Activated T-cell treated with anti-CD3 and anti-CD28 coated beads, Interleukin-2, amount 50 U/mL, for 72 hours (primary cell): ENCODE data around the gene TPH1. TPM values are rescaled to one million over a fixed set of nuclear protein-coding genes. Genes with fewer than 3 reads are reported as not detected.
A peak's percentile ranks its signal among the peaks of the same experiment; 100 is the strongest.

ENCODE experiments used
- ATAC-seq, 2 donors: fragments of 150-1000 bp; cut with Tn5 transposase; replicated peaks in 1 of 2; 2 replicates each; pipeline ENCODE4 v1.10.0; 2021; ENCODE audit warnings: moderate library complexity in 2 of 2, mild to moderate bottlenecking in 1 of 2
- DNase-seq, 2 donors: peaks; one replicate each; pipeline ENCODE4 v3.0.0; 2021 to 2022; ENCODE audit warnings: mixed read lengths in 1 of 2
- H3K27ac Mint-ChIP-seq: one replicate; pipeline ENCODE4 v1.8.0; 2022; ENCODE audit warnings: mild to moderate bottlenecking, moderate library complexity, mixed read lengths
- H3K27me3 Mint-ChIP-seq: one replicate; pipeline ENCODE4 v1.8.0; 2022; ENCODE audit warnings: low read depth, mixed read lengths
- H3K36me3 Mint-ChIP-seq, 2 donors: one replicate each; pipeline ENCODE4 v1.8.0; 2022; ENCODE audit warnings: mixed read lengths in 2 of 2, mild to moderate bottlenecking in 1 of 2; ENCODE audit not compliant: insufficient read depth in 2 of 2
- H3K4me1 Mint-ChIP-seq: one replicate; pipeline ENCODE4 v1.8.0; 2022; ENCODE audit warnings: low read depth, mixed read lengths
- H3K4me3 Mint-ChIP-seq, 2 donors: one replicate each; pipeline ENCODE4 v1.8.0; 2022; ENCODE audit warnings: mild to moderate bottlenecking in 2 of 2, mixed read lengths in 2 of 2, moderate library complexity in 2 of 2
- H3K9me3 Mint-ChIP-seq, 2 donors: one replicate each; pipeline ENCODE4 v1.8.0; 2022; ENCODE audit warnings: mixed read lengths in 2 of 2
- total RNA-seq, 2 donors: library from RNA; stranded (reverse); gene quantifications; one replicate each; pipeline ENCODE4 v1.2.3, GENCODE V29; 2022

TPH1 gene
- total RNA-seq, 2 donors from 2014 or later, result 0.25 to 0.70 TPM

DNA sequence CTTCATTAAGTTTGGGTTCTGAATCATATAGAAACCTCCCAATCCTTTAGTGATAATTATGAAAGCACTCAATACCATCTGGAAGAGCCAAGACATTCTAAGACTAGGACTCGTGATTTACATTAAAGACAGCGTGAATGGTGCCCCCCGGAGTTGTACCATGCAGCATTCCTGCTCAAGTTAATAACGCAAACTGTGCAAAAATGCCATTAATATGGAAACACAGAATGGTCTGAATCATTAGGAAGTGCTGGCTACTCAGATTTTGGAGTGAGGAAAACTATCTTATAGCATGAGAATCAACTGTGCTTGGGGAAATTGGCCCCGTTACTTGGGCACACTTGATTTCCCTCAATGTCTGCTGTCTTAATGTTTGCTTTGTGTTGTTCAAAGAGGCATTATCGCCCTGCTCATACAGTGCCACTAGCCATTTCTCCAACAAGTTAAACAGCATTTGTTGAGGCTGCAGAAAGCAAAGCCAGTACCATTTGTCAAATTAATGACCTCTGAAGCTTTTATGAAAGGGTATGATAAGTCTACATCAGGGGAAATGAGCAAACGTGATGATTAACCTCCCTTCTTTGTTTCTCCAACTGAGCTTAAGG lies 18.5 kb upstream of the TPH1 start:
- Mint-ChIP-seq H3K27ac (no peak overlapping the region), H3K9me3 (no peaks in the 10 kb centered on the region), H3K36me3 (no peaks in the 10 kb centered on the region), H3K4me1 (no peaks in the 10 kb centered on the region), H3K27me3 (no peaks in the 10 kb centered on the region), H3K4me3 (no peak overlapping the region)
- DNase-seq (no peak), ATAC-seq (no peak)

DNA sequence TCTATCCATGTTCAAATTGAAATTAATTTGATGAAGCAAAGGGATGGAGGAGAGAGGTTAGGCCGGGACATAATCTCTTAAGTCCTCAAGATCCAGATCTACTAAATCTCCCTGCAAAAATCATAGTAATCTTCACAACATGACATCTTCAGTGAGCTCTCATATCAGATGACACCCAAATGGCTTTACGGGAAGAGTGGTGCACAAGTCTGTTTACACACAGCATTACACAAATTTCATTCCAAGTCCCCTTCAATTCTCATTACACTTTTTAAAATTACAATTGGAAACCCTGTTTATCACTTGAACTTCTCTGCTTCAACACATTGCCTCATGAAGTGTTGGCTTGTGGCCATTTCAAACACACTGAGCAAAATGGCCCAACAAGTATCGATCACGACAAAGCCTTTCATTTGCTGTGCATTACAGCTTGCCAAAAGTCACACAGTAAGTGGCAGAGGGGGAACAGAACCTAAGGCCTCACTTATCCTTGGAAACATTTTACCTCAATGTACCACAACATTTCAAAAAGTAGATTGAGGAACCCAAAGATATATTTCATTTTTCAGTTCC lies 17.9 kb upstream of the TPH1 start:
- H3K4me3 Mint-ChIP-seq, result no peak overlapping the region
- no peaks in the 10 kb centered on the region for H3K9me3 Mint-ChIP-seq
- H3K27ac Mint-ChIP-seq, result no peak overlapping the region
- H3K4me1 Mint-ChIP-seq, result no peaks in the 10 kb centered on the region
- ATAC-seq (no peak), DNase-seq (no peak)
- no peaks in the 10 kb centered on the region for H3K27me3 Mint-ChIP-seq
- H3K36me3 Mint-ChIP-seq, result no peaks in the 10 kb centered on the region

DNA sequence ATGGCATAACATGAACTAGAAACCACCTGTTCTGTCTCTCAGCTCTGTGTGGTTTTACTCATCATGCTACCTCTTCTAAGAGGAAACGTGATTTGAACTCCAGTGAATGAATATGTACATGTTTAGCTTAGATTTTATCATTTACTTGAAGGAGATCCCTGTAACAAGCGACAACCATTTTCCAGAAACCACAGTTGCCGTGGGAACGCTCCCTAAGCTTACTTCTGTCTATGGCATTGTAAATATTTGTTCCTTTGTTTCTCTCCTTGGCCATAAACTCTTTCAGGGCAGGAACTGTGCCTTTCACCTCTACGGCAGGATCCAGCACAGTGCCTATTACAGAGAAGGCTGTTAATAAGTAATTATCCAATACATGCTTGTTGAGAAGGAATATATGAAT lies 17.1 kb upstream of the TPH1 start:
- DNase-seq (no peak), ATAC-seq (no peak)
- Mint-ChIP-seq H3K4me3 (no peak overlapping the region), H3K27me3 (no peaks in the 10 kb centered on the region), H3K4me1 (no peaks in the 10 kb centered on the region), H3K27ac (no peak overlapping the region), H3K9me3 (no peaks in the 10 kb centered on the region), H3K36me3 (no peaks in the 10 kb centered on the region)

GRCh38 chr11:18061351-18061750 lies 15.3 kb upstream of the TPH1 start:
- H3K27ac Mint-ChIP-seq, result no peak overlapping the region
- ATAC-seq, result no peak
- DNase-seq, result no peak
- no peak overlapping the region for H3K4me3 Mint-ChIP-seq
- H3K36me3 Mint-ChIP-seq, result no peaks in the 10 kb centered on the region
- no peaks in the 10 kb centered on the region for H3K27me3 Mint-ChIP-seq
- H3K9me3 Mint-ChIP-seq, result no peaks in the 10 kb centered on the region
- H3K4me1 Mint-ChIP-seq, result no peaks in the 10 kb centered on the region

DNA sequence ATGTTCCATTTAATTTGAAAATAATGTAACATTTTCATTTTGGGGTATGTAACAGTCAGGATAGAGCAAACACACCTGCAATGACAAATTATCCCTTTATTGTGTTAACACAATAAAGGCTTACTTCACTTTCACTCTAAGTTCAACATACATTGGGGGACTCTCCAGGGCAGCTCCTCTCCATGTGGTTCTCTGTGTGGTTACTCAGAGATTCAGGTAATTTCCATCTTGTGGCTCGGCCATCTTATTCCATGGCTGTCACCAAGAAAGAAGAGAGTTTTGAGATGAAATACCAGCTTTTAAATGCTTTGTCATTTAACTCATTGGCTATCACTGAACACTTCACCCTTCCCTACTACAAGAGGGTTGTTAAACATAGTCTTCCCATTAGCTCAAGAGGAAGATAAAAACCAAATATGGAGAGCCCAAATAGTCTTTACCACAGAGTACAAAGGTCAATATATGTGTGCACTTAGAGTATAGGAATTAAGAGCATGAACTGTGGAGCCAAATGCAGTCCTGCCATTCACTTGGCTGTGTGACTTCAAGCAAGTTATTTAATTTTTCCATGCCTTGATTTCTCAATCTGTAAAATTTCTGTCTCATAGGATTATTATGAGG lies 10.6 kb upstream of the TPH1 start:
- no peak for DNase-seq
- ATAC-seq, result no peak
- no peaks in the 10 kb centered on the region for H3K4me1 Mint-ChIP-seq
- no peaks in the 10 kb centered on the region for H3K36me3 Mint-ChIP-seq
- H3K9me3 Mint-ChIP-seq, result no peaks in the 10 kb centered on the region
- H3K27me3 Mint-ChIP-seq, result no peaks in the 10 kb centered on the region
- no peak overlapping the region for H3K4me3 Mint-ChIP-seq
- no peak overlapping the region for H3K27ac Mint-ChIP-seq

DNA sequence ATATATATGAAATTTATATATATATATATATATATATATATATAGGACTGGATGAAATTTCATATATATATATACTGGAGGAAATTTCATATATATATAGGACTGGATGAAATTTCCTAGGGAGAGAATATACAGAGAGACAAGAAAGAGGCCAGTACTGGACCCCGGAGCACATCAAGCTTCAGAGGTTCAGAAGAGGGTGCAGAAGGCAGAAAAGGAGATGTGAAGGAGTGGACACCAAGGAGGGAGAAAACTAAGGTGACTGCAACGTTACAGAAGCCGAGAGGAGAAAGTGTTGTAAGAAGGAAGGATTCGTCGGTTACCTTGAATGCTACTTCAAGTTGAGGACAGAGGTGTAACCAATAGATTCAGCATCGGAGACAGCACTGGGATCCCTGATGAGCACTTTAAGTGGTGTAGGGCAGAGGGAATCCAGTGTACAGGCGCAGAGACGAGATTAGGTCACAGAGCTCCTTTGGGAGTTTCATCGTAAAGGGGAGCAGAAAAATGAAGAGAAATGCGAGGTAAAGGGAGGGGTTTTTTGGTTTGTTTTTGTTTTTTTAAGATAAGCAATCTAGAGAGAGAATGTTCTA lies 8.5 kb upstream of the TPH1 start:
- no peak overlapping the region for H3K27ac Mint-ChIP-seq
- no peak overlapping the region for H3K4me3 Mint-ChIP-seq
- H3K9me3 Mint-ChIP-seq, result peaks cover 0 to 2% of the 10 kb centered on the region in 2 donors
- H3K4me1 Mint-ChIP-seq, result no peaks in the 10 kb centered on the region
- no peaks in the 10 kb centered on the region for H3K36me3 Mint-ChIP-seq
- peak in 1 of 2 donors; percentile 58 for ATAC-seq
- no peaks in the 10 kb centered on the region for H3K27me3 Mint-ChIP-seq
- no peak for DNase-seq

DNA sequence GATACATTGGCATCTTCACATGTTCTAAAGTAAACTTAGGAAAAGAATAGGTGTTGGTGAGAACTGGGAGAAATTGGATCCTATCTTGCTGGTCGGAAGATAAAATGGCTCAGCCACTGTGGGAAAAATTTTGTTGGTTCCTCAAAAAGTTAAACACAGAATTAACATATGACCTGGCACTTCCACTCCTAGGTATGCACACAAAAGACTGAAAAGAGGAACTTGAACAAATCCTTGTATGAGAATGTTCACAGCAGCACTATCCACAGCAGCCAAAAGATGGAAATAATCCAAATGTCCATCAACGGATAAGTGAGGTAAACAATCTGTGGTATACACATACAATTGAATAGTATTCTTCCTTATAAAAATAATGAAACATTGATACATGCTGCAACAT lies 4.8 kb upstream of the TPH1 start:
- ATAC-seq (no peak), DNase-seq (no peak)
- no peaks in the 10 kb centered on the region for H3K4me1 Mint-ChIP-seq
- no peak overlapping the region for H3K27ac Mint-ChIP-seq
- peaks cover 2 to 9% of the 10 kb centered on the region in 2 donors for H3K9me3 Mint-ChIP-seq
- H3K36me3 Mint-ChIP-seq, result no peaks in the 10 kb centered on the region
- peaks cover 7% of the 10 kb centered on the region for H3K27me3 Mint-ChIP-seq
- no peak overlapping the region for H3K4me3 Mint-ChIP-seq

- no peaks in the 10 kb centered on the region for H3K27me3 Mint-ChIP-seq
- no peak overlapping the region for H3K27ac Mint-ChIP-seq
- ATAC-seq, result no peak
These were observed 9.6 kb downstream of the TPH1 start for GRCh38 chr11:18036456-18036855.

GRCh38 chr11:18027475-18027874 lies 18.6 kb downstream of the TPH1 start:
- Mint-ChIP-seq H3K36me3 (no peaks in the 10 kb centered on the region), H3K9me3 (no peaks in the 10 kb centered on the region), H3K4me1 (no peaks in the 10 kb centered on the region), H3K4me3 (no peak overlapping the region), H3K27ac (no peak overlapping the region), H3K27me3 (no peaks in the 10 kb centered on the region)
- DNase-seq (no peak), ATAC-seq (no peak)

More at GRCh38 chr11:18036456-18036855, 9.6 kb downstream of the TPH1 start:
- H3K36me3 Mint-ChIP-seq, result no peaks in the 10 kb centered on the region
- H3K4me1 Mint-ChIP-seq, result no peaks in the 10 kb centered on the region
- no peaks in the 10 kb centered on the region for H3K9me3 Mint-ChIP-seq
- H3K4me3 Mint-ChIP-seq, result no peak overlapping the region
- no peak for DNase-seq

DNA sequence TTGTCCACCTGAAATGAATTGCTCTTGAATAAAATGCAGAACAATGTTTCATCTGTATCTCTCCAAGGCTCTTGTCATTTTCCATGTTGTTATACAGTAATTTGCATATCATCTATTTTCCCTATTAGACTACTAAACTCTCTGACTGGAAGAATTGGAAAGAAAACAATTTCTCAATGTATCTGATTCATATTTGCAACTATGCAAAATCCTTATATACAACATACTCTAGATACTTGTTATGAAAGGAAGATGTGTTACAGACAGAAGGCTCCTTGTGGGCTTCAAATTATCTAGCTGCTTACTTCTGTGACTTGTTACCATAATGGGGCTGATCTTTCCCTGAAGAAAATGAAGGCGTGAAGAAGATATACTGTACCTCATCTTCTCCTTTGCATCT lies 23.6 kb downstream of the TPH1 start:
- Mint-ChIP-seq H3K27ac (no peak overlapping the region), H3K36me3 (no peaks in the 10 kb centered on the region), H3K4me3 (no peak overlapping the region), H3K9me3 (no peaks in the 10 kb centered on the region), H3K27me3 (no peaks in the 10 kb centered on the region), H3K4me1 (no peaks in the 10 kb centered on the region)
- DNase-seq, result no peak
- no peak for ATAC-seq

GRCh38 chr11:18019650-18020049 lies 26.4 kb downstream of the TPH1 start:
- H3K4me1 Mint-ChIP-seq, result peaks cover 8% of the 10 kb centered on the region

GRCh38 chr11:18016789-18017188 lies 29.3 kb downstream of the TPH1 start:
- Mint-ChIP-seq H3K27me3 (no peaks in the 10 kb centered on the region), H3K9me3 (no peaks in the 10 kb centered on the region), H3K27ac (no peak overlapping the region), H3K4me3 (no peak overlapping the region), H3K4me1 (peaks cover 29% of the 10 kb centered on the region), H3K36me3 (peaks cover 0 to 4% of the 10 kb centered on the region in 2 donors)
- DNase-seq (no peak), ATAC-seq (no peak)

More at GRCh38 chr11:18019650-18020049, 26.4 kb downstream of the TPH1 start:
- H3K27ac Mint-ChIP-seq, result no peak overlapping the region
- ATAC-seq (no peak), DNase-seq (no peak)
- no peaks in the 10 kb centered on the region for H3K36me3 Mint-ChIP-seq
- no peak overlapping the region for H3K4me3 Mint-ChIP-seq
- no peaks in the 10 kb centered on the region for H3K9me3 Mint-ChIP-seq
- no peaks in the 10 kb centered on the region for H3K27me3 Mint-ChIP-seq

DNA sequence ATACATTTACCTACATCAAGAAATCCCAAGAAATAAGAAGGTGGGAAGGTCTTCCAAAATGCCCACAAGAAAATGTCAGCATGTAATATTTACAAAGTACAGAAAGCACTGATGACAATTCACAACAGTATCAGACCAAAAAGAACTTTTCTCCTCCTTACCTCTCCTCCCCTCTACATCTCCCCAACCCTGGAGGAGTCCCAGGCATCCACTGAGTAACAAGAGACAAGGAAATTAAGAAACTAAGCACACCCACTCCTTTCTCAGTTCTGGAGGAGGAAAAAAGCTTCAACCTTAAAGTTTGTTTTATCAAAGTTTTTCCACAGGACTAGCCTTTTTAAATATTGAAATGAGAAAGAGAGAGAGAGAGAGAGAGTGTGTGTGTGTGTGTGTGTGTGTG lies 31.2 kb downstream of the TPH1 start:
- Mint-ChIP-seq H3K36me3 (peaks cover 0 to 4% of the 10 kb centered on the region in 2 donors), H3K27me3 (no peaks in the 10 kb centered on the region), H3K4me1 (peaks cover 33% of the 10 kb centered on the region), H3K4me3 (peak overlapping the region; percentile 95 to 100), H3K27ac (peak overlapping the region; percentile 93), H3K9me3 (no peaks in the 10 kb centered on the region)
- DNase-seq, result no peak
- ATAC-seq, result no peak
